Mammary epithelial cell (primary cell): ENCODE measurements around the gene SLC23A2.

Source experiments
- EZH2 ChIP-seq: IDR thresholded peaks from 2 replicates; pipeline ENCODE4 v1.6.1; 2012; ENCODE audit warnings: low read length, inconsistent platforms, borderline replicate concordance
- TF ChIP-seq, protein P1 (sequence below), 2 donors: IDR thresholded peaks in 1 of 2; conservative IDR thresholded peaks in 1 of 2; 2 replicates each; pipeline ENCODE4 v1.5.1; 2011 to 2012; ENCODE audit warnings: inconsistent platforms in 2 of 2, low read length in 2 of 2, mild to moderate bottlenecking in 2 of 2, control low read depth in 1 of 2, low read depth in 1 of 2; ENCODE audit not compliant: insufficient read depth in 1 of 2; ENCODE audit errors: extremely low read depth in 1 of 2

DNA sequence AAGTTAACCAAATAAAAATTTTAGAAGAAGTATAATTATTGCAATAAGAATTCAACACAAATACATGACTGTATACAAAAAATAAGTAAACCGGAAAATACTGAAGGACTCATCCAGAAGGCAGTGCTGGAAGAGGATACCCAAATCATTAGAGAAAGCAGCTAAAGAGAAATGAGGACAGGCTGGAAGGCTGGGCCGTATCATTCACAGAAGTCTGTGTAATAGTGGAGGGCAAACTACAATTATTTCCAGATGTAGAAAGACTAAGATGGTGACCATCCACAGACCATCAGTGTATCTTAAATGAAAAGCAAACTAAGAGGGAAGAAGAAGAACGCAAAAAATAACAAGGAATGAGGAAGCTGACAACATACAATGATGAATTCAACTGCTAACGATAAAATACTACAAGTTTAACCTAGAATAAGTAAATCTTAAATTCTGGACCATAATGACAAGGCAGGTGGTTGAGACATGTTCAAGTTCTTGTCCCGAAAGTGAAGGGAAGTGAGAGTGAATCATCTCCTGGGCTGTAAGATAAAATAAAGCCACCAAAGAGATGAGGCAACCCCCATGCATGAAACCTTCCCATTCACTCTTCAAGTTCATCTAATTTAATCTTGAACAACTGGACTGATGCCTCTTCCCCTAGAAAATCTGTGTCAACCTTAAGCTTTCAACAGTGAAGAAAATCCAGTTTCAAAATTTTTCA lies 71.5 kb downstream of the SLC23A2 start:
- TF ChIP-seq, protein P1, sequence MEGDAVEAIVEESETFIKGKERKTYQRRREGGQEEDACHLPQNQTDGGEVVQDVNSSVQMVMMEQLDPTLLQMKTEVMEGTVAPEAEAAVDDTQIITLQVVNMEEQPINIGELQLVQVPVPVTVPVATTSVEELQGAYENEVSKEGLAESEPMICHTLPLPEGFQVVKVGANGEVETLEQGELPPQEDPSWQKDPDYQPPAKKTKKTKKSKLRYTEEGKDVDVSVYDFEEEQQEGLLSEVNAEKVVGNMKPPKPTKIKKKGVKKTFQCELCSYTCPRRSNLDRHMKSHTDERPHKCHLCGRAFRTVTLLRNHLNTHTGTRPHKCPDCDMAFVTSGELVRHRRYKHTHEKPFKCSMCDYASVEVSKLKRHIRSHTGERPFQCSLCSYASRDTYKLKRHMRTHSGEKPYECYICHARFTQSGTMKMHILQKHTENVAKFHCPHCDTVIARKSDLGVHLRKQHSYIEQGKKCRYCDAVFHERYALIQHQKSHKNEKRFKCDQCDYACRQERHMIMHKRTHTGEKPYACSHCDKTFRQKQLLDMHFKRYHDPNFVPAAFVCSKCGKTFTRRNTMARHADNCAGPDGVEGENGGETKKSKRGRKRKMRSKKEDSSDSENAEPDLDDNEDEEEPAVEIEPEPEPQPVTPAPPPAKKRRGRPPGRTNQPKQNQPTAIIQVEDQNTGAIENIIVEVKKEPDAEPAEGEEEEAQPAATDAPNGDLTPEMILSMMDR (conservative IDR thresholded peaks at IDR 0.05 in 1 of 2, IDR thresholded peaks at IDR 0.05 in 1 of 2; ENCODE audit: extremely low read depth in 1 of 2, insufficient read depth in 1 of 2, low read depth in 1 of 2, low read length in 2 of 2): no peak
- no peak for TF ChIP-seq EZH2
